Activated T-cell treated with anti-CD3 and anti-CD28 coated beads, Interleukin-2, amount 50 U/mL, for 24 hours (primary cell): ENCODE data around the gene HCFC2.
A peak's percentile ranks its signal among the peaks of the same experiment; 100 is the strongest.

Experiments
- DNase-seq: peaks from one replicate; pipeline ENCODE4 v3.0.0-alpha.2; 2020
- H3K27ac Mint-ChIP-seq: 2 replicates; pipeline ENCODE4 v1.8.0; 2020; ENCODE audit warnings: mild to moderate bottlenecking, mixed read lengths
- H3K27me3 Mint-ChIP-seq: 2 replicates; pipeline ENCODE4 v1.8.0; 2020; ENCODE audit warnings: mixed read lengths
- H3K36me3 Mint-ChIP-seq: 2 replicates; pipeline ENCODE4 v1.8.0; 2020; ENCODE audit warnings: low read depth, mixed read lengths
- H3K4me1 Mint-ChIP-seq: 2 replicates; pipeline ENCODE4 v1.8.0; 2020; ENCODE audit warnings: low read depth, mixed read lengths
- H3K4me3 Mint-ChIP-seq: 2 replicates; pipeline ENCODE4 v1.8.0; 2020; ENCODE audit warnings: mild to moderate bottlenecking, moderate library complexity, mixed read lengths
- H3K9me3 Mint-ChIP-seq: 2 replicates; pipeline ENCODE4 v1.8.0; 2020; ENCODE audit warnings: mixed read lengths

The HCFC2 gene

GRCh38 chr12:104121001-104121400 lies 56.7 kb downstream of the HCFC2 start:
- Mint-ChIP-seq H3K4me1 (peaks cover 3% of the 10 kb centered on the region), H3K9me3 (no peaks in the 10 kb centered on the region), H3K4me3 (no peak overlapping the region), H3K27me3 (no peaks in the 10 kb centered on the region), H3K27ac (no peak overlapping the region), H3K36me3 (peaks cover 80% of the 10 kb centered on the region)
- DNase-seq: no peak

GRCh38 chr12:104122298-104122697 lies 58.0 kb downstream of the HCFC2 start:
- Mint-ChIP-seq H3K4me1 (peaks cover 3% of the 10 kb centered on the region), H3K27me3 (no peaks in the 10 kb centered on the region), H3K4me3 (no peak overlapping the region), H3K27ac (no peak overlapping the region), H3K36me3 (peaks cover 86% of the 10 kb centered on the region), H3K9me3 (no peaks in the 10 kb centered on the region)
- no peak for DNase-seq

- peaks cover 90% of the 10 kb centered on the region for H3K36me3 Mint-ChIP-seq
- DNase-seq: no peak
- H3K9me3 Mint-ChIP-seq: no peaks in the 10 kb centered on the region
- no peak overlapping the region for H3K4me3 Mint-ChIP-seq
- peak overlapping the region; percentile 5 for H3K27ac Mint-ChIP-seq
- peaks cover 20% of the 10 kb centered on the region for H3K4me1 Mint-ChIP-seq
- H3K27me3 Mint-ChIP-seq: no peaks in the 10 kb centered on the region
Observed at GRCh38 chr12:104126548-104126947, 62.2 kb downstream of the HCFC2 start.

GRCh38 chr12:104130760-104131159 lies 66.4 kb downstream of the HCFC2 start:
- peaks cover 64% of the 10 kb centered on the region for H3K36me3 Mint-ChIP-seq
- no peak for DNase-seq

GRCh38 chr12:104131609-104132008 lies 67.3 kb downstream of the HCFC2 start:
- Mint-ChIP-seq H3K27ac (no peak overlapping the region), H3K27me3 (no peaks in the 10 kb centered on the region), H3K36me3 (peaks cover 56% of the 10 kb centered on the region), H3K4me3 (no peak overlapping the region), H3K9me3 (no peaks in the 10 kb centered on the region), H3K4me1 (peaks cover 40% of the 10 kb centered on the region)
- no peak for DNase-seq

More at GRCh38 chr12:104130760-104131159, 66.4 kb downstream of the HCFC2 start:
- no peak overlapping the region for H3K27ac Mint-ChIP-seq
- H3K27me3 Mint-ChIP-seq: no peaks in the 10 kb centered on the region
- no peaks in the 10 kb centered on the region for H3K9me3 Mint-ChIP-seq
- peaks cover 32% of the 10 kb centered on the region for H3K4me1 Mint-ChIP-seq
- H3K4me3 Mint-ChIP-seq: no peak overlapping the region

GRCh38 chr12:104132351-104132956 lies 68.1 kb downstream of the HCFC2 start:
- no peak overlapping the region for H3K4me3 Mint-ChIP-seq
- DNase-seq: no peak
- no peaks in the 10 kb centered on the region for H3K9me3 Mint-ChIP-seq
- H3K27me3 Mint-ChIP-seq: no peaks in the 10 kb centered on the region
- peaks cover 45% of the 10 kb centered on the region for H3K4me1 Mint-ChIP-seq
- H3K27ac Mint-ChIP-seq: no peak overlapping the region
- peaks cover 52% of the 10 kb centered on the region for H3K36me3 Mint-ChIP-seq

- no peak for DNase-seq
- peaks cover 44% of the 10 kb centered on the region for H3K4me1 Mint-ChIP-seq
- H3K27me3 Mint-ChIP-seq: no peaks in the 10 kb centered on the region
- no peak overlapping the region for H3K4me3 Mint-ChIP-seq
- no peaks in the 10 kb centered on the region for H3K9me3 Mint-ChIP-seq
- H3K27ac Mint-ChIP-seq: no peak overlapping the region
- H3K36me3 Mint-ChIP-seq: peaks cover 44% of the 10 kb centered on the region
Observed at GRCh38 chr12:104133321-104133720, 69.0 kb downstream of the HCFC2 start.

GRCh38 chr12:104133866-104134265 lies 69.5 kb downstream of the HCFC2 start:
- Mint-ChIP-seq H3K27ac (no peak overlapping the region), H3K27me3 (no peaks in the 10 kb centered on the region), H3K4me3 (no peak overlapping the region), H3K9me3 (no peaks in the 10 kb centered on the region), H3K36me3 (peaks cover 41% of the 10 kb centered on the region), H3K4me1 (peaks cover 44% of the 10 kb centered on the region)
- DNase-seq: no peak

- no peak for DNase-seq
- no peaks in the 10 kb centered on the region for H3K9me3 Mint-ChIP-seq
- peaks cover 38% of the 10 kb centered on the region for H3K4me1 Mint-ChIP-seq
- no peak overlapping the region for H3K4me3 Mint-ChIP-seq
- H3K36me3 Mint-ChIP-seq: peaks cover 31% of the 10 kb centered on the region
- no peak overlapping the region for H3K27ac Mint-ChIP-seq
- no peaks in the 10 kb centered on the region for H3K27me3 Mint-ChIP-seq
Observed at GRCh38 chr12:104134882-104135281, 70.6 kb downstream of the HCFC2 start.

- Mint-ChIP-seq H3K27me3 (no peaks in the 10 kb centered on the region), H3K27ac (peak overlapping the region; percentile 93), H3K4me3 (peak overlapping the region; percentile 88), H3K9me3 (no peaks in the 10 kb centered on the region), H3K36me3 (peaks cover 14% of the 10 kb centered on the region), H3K4me1 (peaks cover 29% of the 10 kb centered on the region)
- no peak for DNase-seq
Observed at GRCh38 chr12:104136577-104136976, 72.2 kb downstream of the HCFC2 start.

- Mint-ChIP-seq H3K9me3 (no peaks in the 10 kb centered on the region), H3K4me3 (peak overlapping the region; percentile 88), H3K27ac (peak overlapping the region; percentile 93), H3K27me3 (no peaks in the 10 kb centered on the region), H3K36me3 (peaks cover 9% of the 10 kb centered on the region), H3K4me1 (peaks cover 26% of the 10 kb centered on the region)
- DNase-seq: peak; percentile 74
Observed at GRCh38 chr12:104137001-104137901, 72.9 kb downstream of the HCFC2 start.

- Mint-ChIP-seq H3K36me3 (peaks cover 3% of the 10 kb centered on the region), H3K27me3 (no peaks in the 10 kb centered on the region), H3K9me3 (no peaks in the 10 kb centered on the region), H3K4me1 (peaks cover 20% of the 10 kb centered on the region), H3K4me3 (peak within 1 kb of the TSS; percentile 88), H3K27ac (peak within 1 kb of the TSS; percentile 93)
- DNase-seq: peak; percentile 95
Observed at GRCh38 chr12:104137902-104138796, 73.8 kb downstream of the HCFC2 start, which contains the start of gene NFYB. TSS of gene NFYB (minus strand) at chr12:104138210. CDS start at chr12:104135453, 2,757 bp downstream.

- peaks cover 3% of the 10 kb centered on the region for H3K36me3 Mint-ChIP-seq
- no peak overlapping the region for H3K27ac Mint-ChIP-seq
- peaks cover 22% of the 10 kb centered on the region for H3K4me1 Mint-ChIP-seq
- H3K9me3 Mint-ChIP-seq: no peaks in the 10 kb centered on the region
- H3K4me3 Mint-ChIP-seq: peak overlapping the region; percentile 42
- peak; percentile 38 for DNase-seq
- no peaks in the 10 kb centered on the region for H3K27me3 Mint-ChIP-seq
Observed at GRCh38 chr12:104138797-104139152, 74.4 kb downstream of the HCFC2 start.

- no peaks in the 10 kb centered on the region for H3K36me3 Mint-ChIP-seq
- no peak overlapping the region for H3K27ac Mint-ChIP-seq
- peaks cover 9% of the 10 kb centered on the region for H3K4me1 Mint-ChIP-seq
- no peak for DNase-seq
- H3K4me3 Mint-ChIP-seq: no peak overlapping the region
- peaks cover 8% of the 10 kb centered on the region for H3K27me3 Mint-ChIP-seq
- H3K9me3 Mint-ChIP-seq: peaks cover 5% of the 10 kb centered on the region
Observed at GRCh38 chr12:104142543-104142942, 78.2 kb downstream of the HCFC2 start.
